ENCODE measurements around the gene VPS35L. TPM values are rescaled to one million over a fixed set of nuclear protein-coding genes. Genes with fewer than 3 reads are reported as not detected.
"Not testable (repeated sequence)": the region's sequence is repeated elsewhere in the genome, so short reads cannot be mapped to it uniquely, and the experiment has no call there.

The VPS35L gene
- total RNA-seq, 1 donor from 2014 or later, result 45.7 TPM

DNA sequence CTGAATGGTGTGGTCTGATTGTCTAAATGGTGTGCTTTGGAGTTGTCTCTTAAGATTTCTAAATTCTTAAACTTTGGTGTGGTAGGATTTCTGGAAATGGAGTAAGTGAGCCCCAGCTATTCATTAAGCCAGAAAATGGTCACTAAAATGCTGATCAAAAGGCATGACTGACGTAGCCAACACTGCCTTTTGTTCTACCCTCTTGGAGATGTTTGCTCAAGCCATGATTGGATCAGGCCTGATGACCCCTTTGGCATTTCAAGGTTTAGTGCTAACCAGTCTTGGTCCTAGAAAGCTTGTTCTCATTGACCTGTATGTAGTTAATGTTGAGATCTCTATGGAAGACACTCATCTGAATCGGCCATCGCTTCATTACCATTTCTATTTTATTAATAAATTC lies 94.5 kb downstream of the VPS35L start:
- intact Hi-C loops (cut with micrococcal nuclease), result no loop called here
- Mint-ChIP-seq H3K36me3 (ENCODE audit: low read depth) (peaks cover 21% of the 10 kb centered on the region), H3K4me1 (ENCODE audit: low read depth) (no peaks in the 10 kb centered on the region), H3K9me3 (no peaks in the 10 kb centered on the region), H3K27ac (no peak overlapping the region), H3K27me3 (ENCODE audit: low read depth) (no peaks in the 10 kb centered on the region), H3K4me3 (ENCODE audit: low read depth) (no peak overlapping the region)
- no peak for DNase-seq (ENCODE audit: low spot score)

DNA sequence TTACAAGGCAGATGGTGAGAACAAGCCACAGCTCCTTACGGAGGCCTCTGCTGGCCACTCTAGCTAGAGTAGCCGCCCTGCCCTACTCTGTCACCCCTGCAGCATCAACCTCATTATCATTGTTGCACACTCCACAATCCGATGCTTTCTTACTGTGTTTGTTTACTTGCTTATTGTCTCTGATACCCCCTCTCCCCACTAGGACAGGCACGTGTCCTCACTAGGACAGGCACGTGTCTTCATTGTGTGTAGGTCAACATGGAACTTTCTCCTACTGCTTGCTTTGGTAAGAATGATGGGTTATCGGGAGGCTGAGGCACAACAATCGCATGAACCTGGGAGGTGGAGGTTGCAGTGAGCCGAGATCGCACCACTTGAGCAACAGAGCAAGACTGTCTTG lies 98.6 kb downstream of the VPS35L start:
- no peaks in the 10 kb centered on the region for H3K4me1 Mint-ChIP-seq (ENCODE audit: low read depth)
- H3K27ac Mint-ChIP-seq, result no peak overlapping the region
- H3K9me3 Mint-ChIP-seq, result no peaks in the 10 kb centered on the region
- DNase-seq (ENCODE audit: low spot score), result no peak
- no peak overlapping the region for H3K4me3 Mint-ChIP-seq (ENCODE audit: low read depth)
- H3K36me3 Mint-ChIP-seq (ENCODE audit: low read depth), result peaks cover 40% of the 10 kb centered on the region
- H3K27me3 Mint-ChIP-seq (ENCODE audit: low read depth), result no peaks in the 10 kb centered on the region
- intact Hi-C loops (cut with micrococcal nuclease), result no loop called here

DNA sequence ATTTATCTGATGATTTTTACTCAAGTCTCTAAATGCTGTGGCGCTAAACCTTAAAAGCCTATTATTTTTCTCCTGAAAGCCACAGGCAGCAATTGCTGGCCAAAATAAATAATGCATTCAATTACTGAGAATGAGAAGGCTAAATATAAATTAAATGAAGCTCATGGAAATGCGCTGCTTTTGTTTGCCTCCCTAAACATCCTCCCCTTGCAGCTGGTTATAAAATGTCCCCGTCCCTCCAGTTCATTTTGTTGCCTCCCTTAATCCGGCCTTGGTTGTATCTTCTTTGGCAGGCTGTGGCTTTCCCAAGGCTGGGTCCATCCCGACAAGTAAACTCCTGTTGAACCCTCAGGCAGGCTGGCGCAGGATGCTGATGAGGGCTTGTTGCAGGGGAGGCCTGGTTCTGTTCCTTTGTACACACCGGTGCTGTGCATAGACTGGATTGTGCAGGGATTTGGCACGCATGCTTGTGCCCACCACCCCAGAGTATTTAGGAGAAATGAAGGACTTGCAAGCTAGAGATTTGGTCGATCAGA lies 99.8 kb downstream of the VPS35L start:
- Mint-ChIP-seq H3K27me3 (ENCODE audit: low read depth) (no peaks in the 10 kb centered on the region), H3K9me3 (no peaks in the 10 kb centered on the region), H3K36me3 (ENCODE audit: low read depth) (peaks cover 41% of the 10 kb centered on the region), H3K4me3 (ENCODE audit: low read depth) (no peak overlapping the region), H3K4me1 (ENCODE audit: low read depth) (peaks cover 1% of the 10 kb centered on the region), H3K27ac (no peak overlapping the region)
- intact Hi-C loops (cut with micrococcal nuclease), result no loop called here
- DNase-seq (ENCODE audit: low spot score), result no peak

DNA sequence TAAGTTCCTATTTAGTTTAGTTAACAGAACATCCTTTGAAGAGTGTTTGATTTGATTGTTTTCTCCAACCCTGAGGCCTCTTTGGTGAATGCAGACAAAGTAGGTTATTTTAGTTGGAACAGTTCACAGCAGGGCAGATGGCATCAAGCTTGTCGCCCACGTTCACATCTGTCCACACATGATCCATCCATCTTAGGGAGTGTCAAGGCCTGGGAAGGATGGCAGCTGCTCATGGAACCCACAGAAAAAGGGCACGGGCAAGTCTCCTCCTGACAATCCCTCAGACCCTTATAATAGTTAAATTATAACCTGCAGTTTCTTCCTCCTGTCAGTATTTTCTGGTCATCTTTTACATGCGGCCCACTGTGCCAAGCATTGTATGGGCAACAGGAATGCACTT lies 102.3 kb downstream of the VPS35L start:
- H3K27ac Mint-ChIP-seq, result no peak overlapping the region

GRCh38 chr16:19659554-19659953 lies 104.1 kb downstream of the VPS35L start:
- DNase-seq (ENCODE audit: low spot score), result no peak

More for the DNA sequence above, 102.3 kb downstream of the VPS35L start:
- H3K4me3 Mint-ChIP-seq (ENCODE audit: low read depth), result no peak overlapping the region
- intact Hi-C loops (cut with micrococcal nuclease), result no loop called here
- peaks cover 40% of the 10 kb centered on the region for H3K36me3 Mint-ChIP-seq (ENCODE audit: low read depth)
- H3K4me1 Mint-ChIP-seq (ENCODE audit: low read depth), result peaks cover 8% of the 10 kb centered on the region
- no peak for DNase-seq (ENCODE audit: low spot score)
- H3K9me3 Mint-ChIP-seq, result peaks cover 5% of the 10 kb centered on the region
- H3K27me3 Mint-ChIP-seq (ENCODE audit: low read depth), result no peaks in the 10 kb centered on the region

DNA sequence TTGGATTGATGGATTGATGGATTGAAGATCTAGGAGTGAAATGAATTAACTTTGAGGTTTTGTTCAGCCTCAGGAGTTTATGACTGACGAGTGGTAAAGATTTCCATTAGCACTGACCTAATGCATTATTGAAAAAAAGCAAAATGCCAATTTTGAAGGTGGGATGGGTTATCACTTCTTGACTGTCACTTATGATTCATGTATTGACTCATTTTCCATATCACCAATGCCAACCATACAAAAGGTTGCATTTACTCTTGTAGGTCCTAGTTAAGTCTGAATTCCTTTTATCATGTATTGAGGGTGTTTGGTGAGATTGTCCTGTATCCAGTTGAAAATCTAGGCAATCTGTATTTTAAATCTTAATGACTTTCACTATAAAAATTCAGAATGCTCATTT lies 104.9 kb downstream of the VPS35L start:
- DNase-seq (ENCODE audit: low spot score), result no peak
- Mint-ChIP-seq H3K27ac (no peak overlapping the region), H3K4me3 (ENCODE audit: low read depth) (no peak overlapping the region), H3K9me3 (peaks cover 10% of the 10 kb centered on the region), H3K36me3 (ENCODE audit: low read depth) (peaks cover 46% of the 10 kb centered on the region), H3K27me3 (ENCODE audit: low read depth) (no peaks in the 10 kb centered on the region), H3K4me1 (ENCODE audit: low read depth) (peaks cover 8% of the 10 kb centered on the region)
- intact Hi-C loops (cut with micrococcal nuclease), result no loop called here

More at GRCh38 chr16:19659554-19659953, 104.1 kb downstream of the VPS35L start:
- intact Hi-C loops (cut with micrococcal nuclease), result no loop called here
- peaks cover 8% of the 10 kb centered on the region for H3K4me1 Mint-ChIP-seq (ENCODE audit: low read depth)
- no peak overlapping the region for H3K27ac Mint-ChIP-seq
- no peaks in the 10 kb centered on the region for H3K27me3 Mint-ChIP-seq (ENCODE audit: low read depth)
- peaks cover 5% of the 10 kb centered on the region for H3K9me3 Mint-ChIP-seq
- peaks cover 41% of the 10 kb centered on the region for H3K36me3 Mint-ChIP-seq (ENCODE audit: low read depth)
- no peak overlapping the region for H3K4me3 Mint-ChIP-seq (ENCODE audit: low read depth)

DNA sequence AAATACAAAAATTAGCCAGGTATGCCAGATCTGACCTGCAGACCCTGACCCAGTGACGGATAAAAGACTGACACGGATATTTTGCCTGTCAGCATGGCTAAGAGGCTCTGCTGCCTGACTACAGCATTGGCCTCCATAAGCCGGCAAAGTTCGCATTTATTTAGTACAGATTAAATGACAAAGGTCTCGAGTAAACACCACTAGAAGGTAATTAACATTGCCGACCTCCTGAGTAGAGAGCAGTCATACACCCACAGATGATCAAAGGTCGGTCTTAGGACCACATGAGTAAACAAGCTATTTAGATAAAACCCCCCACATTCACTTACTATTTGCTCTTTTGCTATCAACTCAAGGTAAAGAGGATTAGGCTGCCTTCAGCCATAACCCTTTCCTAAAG lies 106.8 kb downstream of the VPS35L start:
- Mint-ChIP-seq H3K4me3 (ENCODE audit: low read depth) (no peak overlapping the region), H3K27me3 (ENCODE audit: low read depth) (no peaks in the 10 kb centered on the region), H3K27ac (no peak overlapping the region), H3K36me3 (ENCODE audit: low read depth) (peaks cover 41% of the 10 kb centered on the region), H3K4me1 (ENCODE audit: low read depth) (peaks cover 8% of the 10 kb centered on the region), H3K9me3 (peaks cover 13% of the 10 kb centered on the region)
- DNase-seq (ENCODE audit: low spot score), result no peak
- intact Hi-C loops (cut with micrococcal nuclease), result no loop called here

GRCh38 chr16:19664166-19664565 lies 108.7 kb downstream of the VPS35L start:
- peaks cover 13% of the 10 kb centered on the region for H3K9me3 Mint-ChIP-seq
- H3K4me1 Mint-ChIP-seq (ENCODE audit: low read depth), result peaks cover 8% of the 10 kb centered on the region
- no peak for DNase-seq (ENCODE audit: low spot score)
- no peak overlapping the region for H3K27ac Mint-ChIP-seq
- intact Hi-C loops (cut with micrococcal nuclease), result no loop called here
- H3K4me3 Mint-ChIP-seq (ENCODE audit: low read depth), result no peak overlapping the region
- peaks cover 36% of the 10 kb centered on the region for H3K36me3 Mint-ChIP-seq (ENCODE audit: low read depth)
- no peaks in the 10 kb centered on the region for H3K27me3 Mint-ChIP-seq (ENCODE audit: low read depth)

- Mint-ChIP-seq H3K36me3 (ENCODE audit: low read depth) (peaks cover 38% of the 10 kb centered on the region), H3K9me3 (peaks cover 13% of the 10 kb centered on the region)
- DNase-seq (ENCODE audit: low spot score); H3K4me3 Mint-ChIP-seq (ENCODE audit: low read depth); intact Hi-C loops (cut with micrococcal nuclease); H3K27ac Mint-ChIP-seq; H3K4me1 Mint-ChIP-seq (ENCODE audit: low read depth); H3K27me3 Mint-ChIP-seq (ENCODE audit: low read depth): not testable (repeated sequence)
Observed at GRCh38 chr16:19665313-19665712, 109.8 kb downstream of the VPS35L start.

DNA sequence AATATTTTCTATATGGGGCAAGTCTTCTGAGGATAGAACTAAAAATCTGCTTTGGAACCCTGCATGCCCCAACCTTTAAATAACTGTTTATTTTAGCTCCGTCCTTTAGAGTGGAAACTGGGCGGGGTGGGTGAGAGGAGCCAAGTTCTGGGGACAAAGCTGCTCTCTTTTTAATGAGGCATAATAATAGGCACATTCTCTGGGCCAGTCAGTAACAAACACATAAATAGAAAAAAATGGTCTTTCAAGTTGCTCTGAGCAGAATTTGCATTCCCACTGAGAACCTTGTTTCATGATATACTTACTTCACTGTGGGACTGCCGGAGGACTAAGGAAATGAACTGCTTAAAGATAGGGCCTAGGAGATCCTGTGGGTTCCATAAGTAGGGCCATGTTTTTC lies 111.0 kb downstream of the VPS35L start:
- Mint-ChIP-seq H3K4me1 (ENCODE audit: low read depth) (no peaks in the 10 kb centered on the region), H3K27ac (no peak overlapping the region), H3K27me3 (ENCODE audit: low read depth) (no peaks in the 10 kb centered on the region), H3K9me3 (peaks cover 13% of the 10 kb centered on the region), H3K36me3 (ENCODE audit: low read depth) (peaks cover 35% of the 10 kb centered on the region), H3K4me3 (ENCODE audit: low read depth) (no peak overlapping the region)
- no peak for DNase-seq (ENCODE audit: low spot score)
- intact Hi-C loops (cut with micrococcal nuclease), result no loop called here

DNA sequence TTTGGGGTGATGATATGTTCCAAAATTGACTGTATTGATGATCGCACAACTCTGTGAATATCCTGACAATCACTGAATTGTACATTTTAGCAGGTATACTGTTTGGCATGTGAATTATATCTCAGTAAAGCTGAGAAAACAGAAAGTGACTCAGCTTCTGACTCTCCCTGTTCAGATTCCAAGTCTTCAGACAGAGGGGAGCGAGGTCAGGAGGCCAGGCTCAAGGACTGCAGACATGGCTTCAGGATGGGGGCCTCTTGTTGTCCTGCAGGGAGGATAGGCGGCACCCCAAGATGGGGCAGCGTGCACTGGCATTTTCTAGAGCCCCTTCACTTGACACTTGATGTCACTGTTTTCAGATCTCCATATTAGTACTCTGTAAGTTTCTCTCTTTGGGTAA lies 116.9 kb downstream of the VPS35L start:
- Mint-ChIP-seq H3K9me3 (no peaks in the 10 kb centered on the region), H3K36me3 (ENCODE audit: low read depth) (peaks cover 21% of the 10 kb centered on the region)
- intact Hi-C loops (cut with micrococcal nuclease), result no loop called here

GRCh38 chr16:19674485-19674884 lies 119.0 kb downstream of the VPS35L start:
- intact Hi-C loops (cut with micrococcal nuclease), result no loop called here
- no peak overlapping the region for H3K4me3 Mint-ChIP-seq (ENCODE audit: low read depth)
- no peaks in the 10 kb centered on the region for H3K27me3 Mint-ChIP-seq (ENCODE audit: low read depth)
- H3K4me1 Mint-ChIP-seq (ENCODE audit: low read depth), result no peaks in the 10 kb centered on the region
- H3K27ac Mint-ChIP-seq, result no peak overlapping the region
- no peaks in the 10 kb centered on the region for H3K9me3 Mint-ChIP-seq
- DNase-seq (ENCODE audit: low spot score), result no peak
- H3K36me3 Mint-ChIP-seq (ENCODE audit: low read depth), result peaks cover 13% of the 10 kb centered on the region

More for the DNA sequence above, 116.9 kb downstream of the VPS35L start:
- DNase-seq (ENCODE audit: low spot score), result no peak
- H3K27me3 Mint-ChIP-seq (ENCODE audit: low read depth), result no peaks in the 10 kb centered on the region
- no peak overlapping the region for H3K27ac Mint-ChIP-seq
- no peak overlapping the region for H3K4me3 Mint-ChIP-seq (ENCODE audit: low read depth)
- H3K4me1 Mint-ChIP-seq (ENCODE audit: low read depth), result no peaks in the 10 kb centered on the region

GRCh38 chr16:19677402-19677801 lies 121.9 kb downstream of the VPS35L start:
- intact Hi-C loops (cut with micrococcal nuclease), result no loop called here
- Mint-ChIP-seq H3K36me3 (ENCODE audit: low read depth) (peaks cover 19% of the 10 kb centered on the region), H3K27ac (no peak overlapping the region), H3K4me3 (ENCODE audit: low read depth) (no peak overlapping the region), H3K27me3 (ENCODE audit: low read depth) (no peaks in the 10 kb centered on the region), H3K9me3 (no peaks in the 10 kb centered on the region), H3K4me1 (ENCODE audit: low read depth) (no peaks in the 10 kb centered on the region)
- DNase-seq (ENCODE audit: low spot score), result no peak

- Mint-ChIP-seq H3K9me3 (no peaks in the 10 kb centered on the region), H3K36me3 (ENCODE audit: low read depth) (peaks cover 33% of the 10 kb centered on the region), H3K27me3 (ENCODE audit: low read depth) (no peaks in the 10 kb centered on the region), H3K4me3 (ENCODE audit: low read depth) (no peak overlapping the region), H3K4me1 (ENCODE audit: low read depth) (no peaks in the 10 kb centered on the region), H3K27ac (no peak overlapping the region)
- DNase-seq (ENCODE audit: low spot score), result no peak
- intact Hi-C loops (cut with micrococcal nuclease), result no loop called here
Observed at GRCh38 chr16:19678804-19679203, 123.3 kb downstream of the VPS35L start.
